HFFc6 (cell line): ENCODE measurements around the gene MC5R. TPM values are rescaled to one million over a fixed set of nuclear protein-coding genes. Genes with fewer than 3 reads are reported as not detected.

ENCODE experiments used
- DNase-seq: peaks from one replicate; pipeline ENCODE4 v3.0.0-alpha.2; 2018
- H3K27ac Mint-ChIP-seq: 2 replicates; pipeline ENCODE4 v1.8.0; 2020; ENCODE audit warnings: mild to moderate bottlenecking, mixed read lengths
- H3K27me3 Mint-ChIP-seq: 2 replicates; pipeline ENCODE4 v1.8.0; 2021; ENCODE audit warnings: mild to moderate bottlenecking, moderate library complexity, mixed read lengths; ENCODE audit not compliant: insufficient read depth
- H3K36me3 Mint-ChIP-seq: 2 replicates; pipeline ENCODE4 v1.8.0; 2021; ENCODE audit warnings: low read depth, mixed read lengths
- H3K4me1 Mint-ChIP-seq: 2 replicates; pipeline ENCODE4 v1.8.0; 2020; ENCODE audit warnings: low read depth, mixed read lengths
- H3K4me3 Mint-ChIP-seq: 2 replicates; pipeline ENCODE4 v1.8.0; 2020; ENCODE audit warnings: mild to moderate bottlenecking, moderate library complexity, mixed read lengths
- H3K9me3 Mint-ChIP-seq: 2 replicates; pipeline ENCODE4 v1.8.0; 2020; ENCODE audit warnings: mild to moderate bottlenecking, mixed read lengths
- CTCF ChIP-seq: fragments of 200-600 bp; sonication (generic); IDR thresholded peaks from 2 replicates; pipeline ENCODE4 v1.5.0; 2021; ENCODE audit warnings: antibody characterized with exemption, mild to moderate bottlenecking
- total RNA-seq, 6 experiments: library from RNA; stranded (reverse); fragmentation: NEBNext Ultra II Directional; extraction: Animal tissue kit (Norgen Biotek cat#: 25700); gene quantifications; 2 replicates in 1 of 6; 3 replicates in 5 of 6; pipeline ENCODE4 v1.2.3, GENCODE V29; 2021

Gene MC5R
- total RNA-seq, 6 experiments from 2014 or later, result not detected

- no peak for DNase-seq
- Mint-ChIP-seq H3K9me3 (peaks cover 8% of the 10 kb centered on the region; the same call in 1 of the 2 replicates), H3K4me3 (no peak overlapping the region), H3K36me3 (no peaks in the 10 kb centered on the region), H3K27ac (no peak overlapping the region), H3K27me3 (no peaks in the 10 kb centered on the region), H3K4me1 (no peaks in the 10 kb centered on the region)
- no peak for TF ChIP-seq CTCF
Measured at GRCh38 chr18:13872932-13873331, 49.0 kb downstream of the MC5R start.

- Mint-ChIP-seq H3K4me1 (no peaks in the 10 kb centered on the region), H3K27ac (no peak overlapping the region), H3K27me3 (no peaks in the 10 kb centered on the region), H3K9me3 (peaks cover 8% of the 10 kb centered on the region; the same call in 1 of the 2 replicates), H3K36me3 (no peaks in the 10 kb centered on the region), H3K4me3 (no peak overlapping the region)
- DNase-seq, result no peak
- TF ChIP-seq CTCF, result no peak
Measured at GRCh38 chr18:13874558-13874957, 50.6 kb downstream of the MC5R start.

Other genes starting within 250 kb of the MC5R start
- gene FAM210A, start 97.6 kb upstream of the MC5R start, total RNA-seq, result 10 to 100 TPM; 11.5 to 19.7 (median 13.0) TPM
- 10 to 100 TPM; 26.8 to 32.1 (median 27.4) TPM for gene RNMT, start 97.5 kb upstream of the MC5R start, total RNA-seq
- gene MC2R, start 91.4 kb downstream of the MC5R start, total RNA-seq, result not detected